ENCODE measurements around the gene GJA5. TPM values are rescaled to one million over a fixed set of nuclear protein-coding genes. Genes with fewer than 3 reads are reported as not detected.

Gene GJA5
- total RNA-seq, 1 experiment from 2014 or later: not detected

- Histone ChIP-seq H3K9me2 (ENCODE audit: insufficient read depth) (no peaks in the 10 kb centered on the region), H3K4me3 (replicated peaks in 1 of 2; ENCODE audit: low read depth in 1 of 2, low read length in 2 of 2) (no peak overlapping the region), H3K9me3 (ENCODE audit: control insufficient read depth in 1 of 2, insufficient read depth in 1 of 2, low read depth in 1 of 2, low read length in 2 of 2) (no peaks in the 10 kb centered on the region), H3K9ac (ENCODE audit: low read length) (no peak overlapping the region), H3K27ac (ENCODE audit: low read depth, low read length) (no peak overlapping the region), H3K4me2 (ENCODE audit: low read length) (no peak overlapping the region), H3K27me3 (ENCODE audit: insufficient read depth, low read length) (no peaks in the 10 kb centered on the region), H3K36me3 (ENCODE audit: control insufficient read depth in 1 of 2, insufficient read depth in 2 of 2, low read length in 2 of 2) (no peaks in the 10 kb centered on the region), H4K20me1 (ENCODE audit: insufficient read depth) (no peaks in the 10 kb centered on the region), H3K79me2 (ENCODE audit: insufficient read depth, low read length) (no peaks in the 10 kb centered on the region), H3K4me1 (ENCODE audit: control insufficient read depth in 1 of 2, insufficient read depth in 2 of 2, low read length in 2 of 2) (no peaks in the 10 kb centered on the region), H2AFZ (ENCODE audit: low read depth, low read length, poor library complexity, severe bottlenecking) (no peak overlapping the region)
- TF ChIP-seq CTCF (IDR thresholded peaks at IDR 0.05 in 2 of 3, conservative IDR thresholded peaks at IDR 0.05 in 1 of 3; ENCODE audit: borderline replicate concordance in 1 of 3, insufficient read depth in 1 of 3, low read depth in 2 of 3, low read length in 2 of 3): no peak
- TF ChIP-seq RAD21 (IDR thresholded peaks at IDR 0.05; ENCODE audit: low read depth): no peak
- TF ChIP-seq TCF7L2 (IDR thresholded peaks at IDR 0.05; ENCODE audit: borderline replicate concordance, extremely low read depth, insufficient read depth, insufficient read length): no peak
- TF ChIP-seq SP1 (IDR thresholded peaks at IDR 0.05; ENCODE audit: low read depth): no peak
- TF ChIP-seq POLR2AphosphoS5 (IDR thresholded peaks at IDR 0.05; ENCODE audit: low read depth, low read length): no peak
- no peak for TF ChIP-seq CBX3 (IDR thresholded peaks at IDR 0.05; ENCODE audit: low read depth)
- no peak for TF ChIP-seq MAX (IDR thresholded peaks at IDR 0.05)
- no peak for TF ChIP-seq REST (IDR thresholded peaks at IDR 0.05; ENCODE audit: low read depth)
- no peak for TF ChIP-seq EGR1 (IDR thresholded peaks at IDR 0.05; ENCODE audit: low read depth)
- TF ChIP-seq ZFX (IDR thresholded peaks at IDR 0.05): no peak
- no peak for TF ChIP-seq EZH2phosphoT487 (IDR thresholded peaks at IDR 0.05; ENCODE audit: borderline replicate concordance)
- TF ChIP-seq EZH2 (IDR thresholded peaks at IDR 0.05): no peak
- TF ChIP-seq ELF1 (IDR thresholded peaks at IDR 0.05; ENCODE audit: borderline replicate concordance, low read depth): no peak
- no peak for TF ChIP-seq ZBTB33 (IDR thresholded peaks at IDR 0.05; ENCODE audit: extremely low read depth, insufficient replicate concordance, low read length)
- no peak for TF ChIP-seq JUND (IDR thresholded peaks at IDR 0.05)
- TF ChIP-seq ATF3 (IDR thresholded peaks at IDR 0.05): no peak
- TF ChIP-seq POLR2A (IDR thresholded peaks at IDR 0.05; ENCODE audit: borderline replicate concordance, extremely low read depth, insufficient read depth, insufficient read length): no peak
- intact Hi-C loops (cut with micrococcal nuclease): no loop called here
- no peak for DNase-seq (ENCODE audit: low read depth, low spot score)
- ChIA-PET RAD21 (ENCODE audit: low non-redundant PET in 1 of 2, low total read pairs in 2 of 2, uncharacterized antibody in 2 of 2, unreplicated experiment in 2 of 2) (no interaction called here), CTCF (no interaction called here), POLR2A (no interaction called here)
- no peak for ATAC-seq
- BruUV-seq (replicated peaks): no TSS peak
Measured at GRCh38 chr1:147738129-147738528, 22.3 kb downstream of the GJA5 start.
